Brain microvascular endothelial cell (primary cell): ENCODE results near the gene TMEM31.

ENCODE experiments used
- DNase-seq: peaks from one replicate; pipeline ENCODE4 v3.0.0-alpha.2; 2020
- H3K27ac ChIP-seq: fragments of 250-450 bp; sonication (Bioruptor Pico); 2 replicates; pipeline ENCODE4 v1.5.1; 2020; ENCODE audit warnings: mild to moderate bottlenecking, moderate library complexity
- H3K27me3 ChIP-seq: fragments of 250-450 bp; sonication (Bioruptor Pico); replicated peaks from 2 replicates; pipeline ENCODE4 v1.5.1; 2020; ENCODE audit warnings: mild to moderate bottlenecking
- H3K36me3 ChIP-seq: fragments of 250-450 bp; sonication (Bioruptor Pico); replicated peaks from 2 replicates; pipeline ENCODE4 v1.5.1; 2020; ENCODE audit warnings: mild to moderate bottlenecking
- H3K4me3 ChIP-seq: 2 replicates; pipeline ENCODE4 v1.5.1; 2011; ENCODE audit warnings: low read depth, mild to moderate bottlenecking, control low read depth, low read length, moderate library complexity
- in situ Hi-C: cut with HindIII; loops from 2 replicates; pipeline ENCODE4 v1.10.0; 2017; ENCODE audit warnings: low sequenced_read_pairs, low pct_ligation_motif_present
- TF ChIP-seq, protein P1 (sequence below): IDR thresholded peaks from 2 replicates; pipeline ENCODE4 v1.5.1; 2011; ENCODE audit warnings: low read depth, mild to moderate bottlenecking, moderate library complexity, low read length, control low read depth, inconsistent platforms; ENCODE audit errors: missing control alignments

TMEM31 gene

DNA sequence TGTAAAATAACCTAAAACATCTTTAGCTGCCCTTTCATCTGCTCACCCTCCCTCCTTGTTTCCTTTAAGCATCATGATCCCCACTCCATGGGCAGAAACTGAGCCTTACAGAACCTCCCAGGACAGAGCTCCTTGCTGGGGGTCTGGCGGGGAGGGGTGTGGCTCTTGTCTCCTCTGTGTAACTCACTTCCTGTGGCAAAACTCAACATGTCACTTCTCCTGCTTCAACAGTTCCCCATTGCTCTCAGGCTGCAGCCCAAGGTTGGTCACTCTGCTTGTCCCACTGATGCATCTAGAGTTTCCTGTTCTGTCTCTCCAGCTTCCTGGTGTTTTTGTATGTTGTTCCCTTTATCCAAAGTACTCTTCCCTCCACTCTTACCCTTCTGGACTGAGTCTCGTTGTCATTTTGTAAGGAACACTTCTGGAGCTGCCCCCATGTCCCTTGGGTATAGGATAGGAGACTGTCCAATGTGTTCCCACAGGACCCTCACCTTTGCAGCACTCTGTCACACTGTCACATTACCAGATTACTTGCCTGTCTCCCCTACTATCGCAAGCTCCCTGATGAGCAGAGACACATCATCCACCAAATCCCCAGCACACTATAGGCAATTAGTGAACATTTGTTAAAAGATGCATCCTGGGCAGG, 19.6 kb downstream of the TMEM31 start:
- Histone ChIP-seq H3K27me3 (no peaks in the 10 kb centered on the region), H3K4me3 (no peak overlapping the region), H3K27ac (peak overlapping the region; percentile 99), H3K36me3 (no peaks in the 10 kb centered on the region)
- in situ Hi-C loops = no loop called here
- TF ChIP-seq, protein P1, sequence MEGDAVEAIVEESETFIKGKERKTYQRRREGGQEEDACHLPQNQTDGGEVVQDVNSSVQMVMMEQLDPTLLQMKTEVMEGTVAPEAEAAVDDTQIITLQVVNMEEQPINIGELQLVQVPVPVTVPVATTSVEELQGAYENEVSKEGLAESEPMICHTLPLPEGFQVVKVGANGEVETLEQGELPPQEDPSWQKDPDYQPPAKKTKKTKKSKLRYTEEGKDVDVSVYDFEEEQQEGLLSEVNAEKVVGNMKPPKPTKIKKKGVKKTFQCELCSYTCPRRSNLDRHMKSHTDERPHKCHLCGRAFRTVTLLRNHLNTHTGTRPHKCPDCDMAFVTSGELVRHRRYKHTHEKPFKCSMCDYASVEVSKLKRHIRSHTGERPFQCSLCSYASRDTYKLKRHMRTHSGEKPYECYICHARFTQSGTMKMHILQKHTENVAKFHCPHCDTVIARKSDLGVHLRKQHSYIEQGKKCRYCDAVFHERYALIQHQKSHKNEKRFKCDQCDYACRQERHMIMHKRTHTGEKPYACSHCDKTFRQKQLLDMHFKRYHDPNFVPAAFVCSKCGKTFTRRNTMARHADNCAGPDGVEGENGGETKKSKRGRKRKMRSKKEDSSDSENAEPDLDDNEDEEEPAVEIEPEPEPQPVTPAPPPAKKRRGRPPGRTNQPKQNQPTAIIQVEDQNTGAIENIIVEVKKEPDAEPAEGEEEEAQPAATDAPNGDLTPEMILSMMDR = no peak
- no peak for DNase-seq

DNA sequence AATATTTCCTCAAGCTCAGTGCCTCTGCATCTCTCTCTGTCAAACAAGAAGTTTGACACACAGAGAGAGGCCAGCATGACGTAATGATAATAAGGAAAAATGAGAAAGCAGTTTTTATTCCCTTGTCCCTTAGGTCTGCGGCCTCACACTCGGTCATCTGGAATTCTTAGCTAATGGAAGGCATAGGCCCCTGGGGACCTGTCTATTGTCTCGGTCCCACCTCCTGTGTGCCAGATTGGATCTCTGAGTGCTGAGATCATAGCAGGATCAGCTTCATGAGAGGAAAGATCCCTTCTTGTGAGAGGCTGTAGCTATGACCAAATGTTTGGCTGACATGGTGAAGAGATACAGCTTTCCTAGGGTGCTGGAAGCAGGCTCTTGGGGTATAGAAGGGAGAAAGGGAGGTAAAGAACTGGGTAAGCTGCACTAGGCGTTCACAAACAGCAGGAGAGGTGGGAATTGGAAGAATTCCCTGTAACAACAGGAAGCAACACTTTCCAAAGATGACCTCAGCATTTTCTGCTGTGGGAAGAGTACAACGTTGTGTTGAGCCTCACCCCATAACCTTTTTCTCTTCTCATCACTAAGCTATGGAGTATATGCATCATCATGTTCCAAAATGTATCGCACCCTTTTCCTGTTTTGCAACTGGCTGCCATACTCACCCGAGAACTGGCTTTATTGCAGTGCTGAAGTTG, 20.2 kb downstream of the TMEM31 start:
- H3K36me3 ChIP-seq = no peaks in the 10 kb centered on the region
- in situ Hi-C loops = no loop called here

DNA sequence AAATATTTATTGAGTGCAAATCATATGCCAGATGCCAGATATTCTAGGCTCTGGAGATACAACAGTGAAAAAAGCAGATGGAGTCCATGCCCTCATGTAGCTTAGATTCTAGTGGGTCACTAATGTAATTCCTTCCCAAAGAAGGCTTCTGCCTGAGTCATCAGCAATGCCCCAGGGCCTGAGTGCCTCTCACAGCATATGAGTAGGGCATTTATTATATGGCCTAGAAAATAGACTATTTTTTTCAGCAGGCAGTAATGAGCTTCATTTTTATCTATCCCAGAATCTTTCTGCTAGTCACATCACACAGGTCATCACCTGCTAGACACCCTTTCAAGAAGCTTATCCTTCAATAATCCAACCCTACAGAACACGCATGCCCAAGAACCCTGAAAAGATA, 22.3 kb downstream of the TMEM31 start:
- no peaks in the 10 kb centered on the region for H3K36me3 ChIP-seq
- H3K4me3 ChIP-seq = no peak overlapping the region
- TF ChIP-seq, protein P1 = no peak
- DNase-seq = no peak
- H3K27me3 ChIP-seq = no peaks in the 10 kb centered on the region
- in situ Hi-C loops = no loop called here
- H3K27ac ChIP-seq = no peak overlapping the region

More for the DNA sequence above, 20.2 kb downstream of the TMEM31 start:
- DNase-seq = peak; percentile 76
- Histone ChIP-seq H3K27ac (peak overlapping the region; percentile 99), H3K27me3 (no peaks in the 10 kb centered on the region), H3K4me3 (no peak overlapping the region)
- TF ChIP-seq, protein P1 = no peak

DNA sequence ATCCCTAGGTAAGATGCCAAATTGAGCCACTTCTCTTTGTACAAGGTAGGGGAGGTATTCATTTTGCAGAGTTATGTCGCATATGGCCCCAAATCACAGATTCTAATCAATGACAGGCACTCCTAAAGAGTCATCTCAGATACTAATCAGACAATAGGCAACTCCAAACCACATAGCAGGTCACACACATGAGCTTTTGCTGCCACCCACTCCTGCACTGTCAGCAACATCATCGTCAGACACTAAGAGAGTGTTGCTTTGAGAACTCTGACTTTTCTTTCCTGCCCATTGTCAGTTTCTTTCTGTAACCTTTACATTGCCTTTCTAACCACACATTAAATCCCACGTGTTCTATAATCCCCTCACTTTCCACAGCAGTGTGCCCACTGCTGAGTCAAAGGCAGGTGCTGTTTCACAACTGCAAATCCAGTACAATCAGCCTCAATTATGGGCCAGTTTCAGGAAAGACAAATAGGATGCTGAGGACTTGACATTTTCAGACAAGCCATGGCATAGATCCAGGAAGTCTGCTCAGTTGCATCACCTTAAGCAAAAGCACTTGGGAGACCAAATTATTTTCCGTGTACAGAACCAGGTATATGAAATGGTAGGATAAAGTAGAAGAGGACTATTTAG, 23.5 kb downstream of the TMEM31 start:
- in situ Hi-C loops = no loop called here
- H3K27ac ChIP-seq = no peak overlapping the region
- H3K27me3 ChIP-seq = no peaks in the 10 kb centered on the region
- TF ChIP-seq, protein P1 = no peak
- H3K36me3 ChIP-seq = no peaks in the 10 kb centered on the region
- no peak for DNase-seq
- no peak overlapping the region for H3K4me3 ChIP-seq

DNA sequence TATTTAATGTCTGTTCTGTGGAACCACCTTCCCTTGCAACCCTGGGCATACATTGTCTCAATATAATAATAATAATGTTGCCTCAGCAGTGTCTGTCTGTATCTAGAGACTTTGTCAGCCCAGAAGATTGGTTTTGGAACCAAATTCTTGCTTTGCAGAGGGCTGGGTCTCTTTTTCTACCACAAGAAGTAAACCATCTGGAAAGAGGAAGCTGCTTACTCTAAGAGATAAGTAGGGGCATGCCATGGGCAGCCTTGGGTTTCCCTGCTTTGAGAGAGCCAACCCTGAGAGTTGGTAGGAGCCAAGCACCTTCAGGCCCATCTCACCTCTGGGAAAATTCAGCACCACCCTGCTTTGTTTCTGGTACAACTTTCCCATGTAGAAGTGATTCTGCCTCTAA, 27.0 kb downstream of the TMEM31 start:
- no peaks in the 10 kb centered on the region for H3K27me3 ChIP-seq
- H3K27ac ChIP-seq = no peak overlapping the region
- TF ChIP-seq, protein P1 = no peak
- no peaks in the 10 kb centered on the region for H3K36me3 ChIP-seq
- no peak for DNase-seq
- in situ Hi-C loops = no loop called here
- H3K4me3 ChIP-seq = no peak overlapping the region
